ENCODE measurements around the gene TBC1D22A.

TBC1D22A gene

DNA sequence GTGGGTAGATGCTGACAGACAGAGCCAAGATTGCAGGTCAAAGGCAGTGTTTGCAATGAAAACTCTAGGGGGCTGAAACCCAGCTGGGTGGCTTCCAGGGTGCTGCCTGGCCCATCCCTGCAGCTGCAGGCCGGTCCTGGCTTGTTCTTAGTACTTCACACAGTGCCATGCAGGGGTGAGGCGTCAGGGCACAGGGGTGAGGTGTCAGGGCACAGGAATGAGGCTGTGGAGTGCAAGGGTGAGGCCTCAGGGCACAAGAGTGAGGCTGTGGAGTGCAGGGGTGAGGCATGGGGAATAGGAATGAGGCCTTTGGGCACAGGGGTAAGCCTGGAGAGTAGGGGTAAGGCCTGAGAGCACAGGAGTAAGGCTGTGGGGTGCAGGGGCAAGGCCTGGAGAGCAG is 337.6 kb downstream of the TBC1D22A start:
- Histone ChIP-seq H3K4me1 (ENCODE audit: control insufficient read depth in 1 of 2, insufficient read depth in 2 of 2, low read length in 2 of 2) (no peaks in the 10 kb centered on the region), H3K27ac (ENCODE audit: low read depth, low read length) (no peak overlapping the region), H3K36me3 (ENCODE audit: control insufficient read depth in 1 of 2, insufficient read depth in 2 of 2, low read length in 2 of 2) (peaks cover 0 to 8% of the 10 kb centered on the region in 2 donors), H3K9ac (ENCODE audit: low read depth in 1 of 2, low read length in 2 of 2) (no peak overlapping the region), H3K4me3 (ENCODE audit: low read depth in 1 of 2, low read length in 2 of 2) (no peak overlapping the region), H3K9me3 (ENCODE audit: control insufficient read depth in 1 of 2, low read length in 2 of 2) (no peaks in the 10 kb centered on the region), H3K27me3 (ENCODE audit: control insufficient read depth in 1 of 2, insufficient read depth in 2 of 2, low read length in 2 of 2) (no peaks in the 10 kb centered on the region)

DNA sequence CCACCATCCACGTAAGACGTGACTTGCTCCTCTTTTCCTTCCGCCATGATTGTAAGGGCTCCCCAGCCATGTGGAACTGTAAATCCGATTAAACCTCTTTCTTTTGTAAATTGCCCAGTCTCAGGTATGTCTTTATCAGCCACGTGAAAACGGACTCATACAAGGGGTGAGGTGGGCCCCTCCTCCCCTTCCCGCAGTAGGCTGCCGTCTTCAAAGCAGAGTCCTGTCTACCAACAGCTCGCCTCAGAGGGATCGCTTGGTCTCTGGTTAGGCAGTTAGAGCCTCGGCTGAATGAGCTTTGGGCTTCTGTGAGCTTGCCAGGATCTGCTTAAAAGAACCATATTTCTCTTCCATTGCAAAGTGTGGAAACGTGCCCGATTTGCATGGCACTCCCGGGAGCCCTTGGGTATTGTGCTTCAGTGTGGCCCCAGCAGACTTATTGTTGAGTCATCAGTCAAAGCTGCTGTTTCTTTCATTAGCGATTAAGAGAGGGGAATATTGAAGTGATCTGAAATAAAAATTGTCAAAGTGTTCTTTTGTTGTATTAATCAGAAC is 338.3 kb downstream of the TBC1D22A start:
- H3K9me3 ChIP-seq (ENCODE audit: control insufficient read depth in 1 of 2, low read length in 2 of 2) = no peaks in the 10 kb centered on the region
- H3K4me3 ChIP-seq (ENCODE audit: low read depth in 1 of 2, low read length in 2 of 2) = no peak overlapping the region
- H3K36me3 ChIP-seq (ENCODE audit: control insufficient read depth in 1 of 2, insufficient read depth in 2 of 2, low read length in 2 of 2) = peaks cover 0 to 8% of the 10 kb centered on the region in 2 donors
- no peaks in the 10 kb centered on the region for H3K27me3 ChIP-seq (ENCODE audit: control insufficient read depth in 1 of 2, insufficient read depth in 2 of 2, low read length in 2 of 2)
- no peak overlapping the region for H3K9ac ChIP-seq (ENCODE audit: low read depth in 1 of 2, low read length in 2 of 2)
- no peak overlapping the region for H3K27ac ChIP-seq (ENCODE audit: low read depth, low read length)
- H3K4me1 ChIP-seq (ENCODE audit: control insufficient read depth in 1 of 2, insufficient read depth in 2 of 2, low read length in 2 of 2) = no peaks in the 10 kb centered on the region

DNA sequence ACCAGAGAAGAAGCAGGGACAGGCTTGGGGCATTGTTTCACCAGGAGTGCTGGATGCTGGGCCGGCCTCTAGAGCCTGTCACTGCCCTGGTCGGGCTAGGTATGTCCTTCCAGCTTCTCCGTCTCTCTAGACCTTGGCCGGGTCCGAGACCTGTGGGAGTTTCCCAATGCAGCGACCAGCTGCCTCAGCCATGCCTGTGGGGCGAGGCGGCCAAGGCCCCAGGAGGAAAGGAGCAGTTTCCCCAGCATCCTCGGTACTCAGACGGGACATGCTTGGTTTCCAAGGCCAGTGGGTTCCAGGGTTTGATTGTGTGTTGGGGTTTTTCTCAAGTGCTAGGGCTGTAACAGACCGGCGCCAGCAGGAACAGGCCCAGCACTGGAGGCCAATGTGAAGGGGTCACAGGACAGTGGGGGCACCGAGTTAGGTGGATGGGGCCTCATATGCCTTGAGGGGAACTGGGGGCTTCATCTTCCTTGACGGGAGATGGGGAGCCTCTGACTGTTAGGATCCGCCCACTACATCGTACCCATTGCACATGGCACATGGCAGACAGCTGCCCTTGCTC is 339.0 kb downstream of the TBC1D22A start:
- Histone ChIP-seq H3K4me1 (ENCODE audit: control insufficient read depth in 1 of 2, insufficient read depth in 2 of 2, low read length in 2 of 2) (no peaks in the 10 kb centered on the region), H3K4me3 (ENCODE audit: low read depth in 1 of 2, low read length in 2 of 2) (no peak overlapping the region), H3K9ac (ENCODE audit: low read depth in 1 of 2, low read length in 2 of 2) (no peak overlapping the region), H3K27ac (ENCODE audit: low read depth, low read length) (no peak overlapping the region), H3K9me3 (ENCODE audit: control insufficient read depth in 1 of 2, low read length in 2 of 2) (no peaks in the 10 kb centered on the region), H3K27me3 (ENCODE audit: control insufficient read depth in 1 of 2, insufficient read depth in 2 of 2, low read length in 2 of 2) (no peaks in the 10 kb centered on the region), H3K36me3 (ENCODE audit: control insufficient read depth in 1 of 2, insufficient read depth in 2 of 2, low read length in 2 of 2) (peaks cover 0 to 8% of the 10 kb centered on the region in 2 donors)

DNA sequence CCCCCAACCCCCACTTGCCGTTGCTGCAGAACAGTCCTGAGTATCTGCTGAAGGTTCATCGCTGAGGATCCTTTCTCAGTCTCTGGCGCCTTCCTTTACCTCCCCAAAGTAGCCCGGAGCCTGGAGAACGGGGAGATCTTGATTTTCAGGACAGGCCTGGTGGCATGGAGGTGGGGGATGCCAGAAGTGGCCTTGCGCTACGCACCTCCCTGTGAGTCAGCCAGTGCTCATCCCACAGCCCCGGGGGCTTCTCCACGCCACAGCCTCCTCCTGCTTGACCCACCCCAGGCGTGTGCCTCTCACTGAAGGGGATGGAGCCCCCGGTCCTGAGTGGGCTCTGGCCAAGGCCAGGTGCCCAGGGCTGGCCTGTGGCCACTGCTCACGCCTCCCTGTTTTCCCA is 339.6 kb downstream of the TBC1D22A start:
- H3K36me3 ChIP-seq (ENCODE audit: control insufficient read depth in 1 of 2, insufficient read depth in 2 of 2, low read length in 2 of 2) = peaks cover 0 to 8% of the 10 kb centered on the region in 2 donors
- no peaks in the 10 kb centered on the region for H3K27me3 ChIP-seq (ENCODE audit: control insufficient read depth in 1 of 2, insufficient read depth in 2 of 2, low read length in 2 of 2)
- H3K4me1 ChIP-seq (ENCODE audit: control insufficient read depth in 1 of 2, insufficient read depth in 2 of 2, low read length in 2 of 2) = no peaks in the 10 kb centered on the region
- H3K4me3 ChIP-seq (ENCODE audit: low read depth in 1 of 2, low read length in 2 of 2) = no peak overlapping the region
- H3K9ac ChIP-seq (ENCODE audit: low read depth in 1 of 2, low read length in 2 of 2) = no peak overlapping the region
- H3K27ac ChIP-seq (ENCODE audit: low read depth, low read length) = no peak overlapping the region
- H3K9me3 ChIP-seq (ENCODE audit: control insufficient read depth in 1 of 2, low read length in 2 of 2) = no peaks in the 10 kb centered on the region

DNA sequence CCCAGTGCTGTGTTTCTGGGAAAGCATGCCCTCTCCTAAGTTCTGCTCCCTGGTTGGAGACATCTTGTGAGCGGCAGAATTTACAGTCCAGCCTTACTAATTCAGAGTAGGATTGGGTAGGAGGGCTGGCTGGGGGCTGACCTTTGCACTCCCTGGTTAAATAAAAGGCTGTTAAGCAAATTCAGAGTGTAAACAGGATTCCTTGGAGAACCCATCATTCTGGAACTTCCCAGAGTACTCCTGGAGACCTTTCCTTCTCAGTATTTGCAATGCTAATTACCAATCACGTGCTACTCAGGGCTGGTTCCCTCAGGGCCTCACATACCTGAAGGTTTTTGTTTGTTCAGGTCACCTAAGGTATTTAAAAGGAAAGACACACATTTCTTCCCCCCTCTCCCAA is 340.2 kb downstream of the TBC1D22A start:
- no peaks in the 10 kb centered on the region for H3K4me1 ChIP-seq (ENCODE audit: control insufficient read depth in 1 of 2, insufficient read depth in 2 of 2, low read length in 2 of 2)
- no peaks in the 10 kb centered on the region for H3K9me3 ChIP-seq (ENCODE audit: control insufficient read depth in 1 of 2, low read length in 2 of 2)
- H3K4me3 ChIP-seq (ENCODE audit: low read depth in 1 of 2, low read length in 2 of 2) = no peak overlapping the region
- H3K36me3 ChIP-seq (ENCODE audit: control insufficient read depth in 1 of 2, insufficient read depth in 2 of 2, low read length in 2 of 2) = peaks cover 0 to 8% of the 10 kb centered on the region in 2 donors
- H3K27ac ChIP-seq (ENCODE audit: low read depth, low read length) = no peak overlapping the region
- no peak overlapping the region for H3K9ac ChIP-seq (ENCODE audit: low read depth in 1 of 2, low read length in 2 of 2)
- H3K27me3 ChIP-seq (ENCODE audit: control insufficient read depth in 1 of 2, insufficient read depth in 2 of 2, low read length in 2 of 2) = no peaks in the 10 kb centered on the region

DNA sequence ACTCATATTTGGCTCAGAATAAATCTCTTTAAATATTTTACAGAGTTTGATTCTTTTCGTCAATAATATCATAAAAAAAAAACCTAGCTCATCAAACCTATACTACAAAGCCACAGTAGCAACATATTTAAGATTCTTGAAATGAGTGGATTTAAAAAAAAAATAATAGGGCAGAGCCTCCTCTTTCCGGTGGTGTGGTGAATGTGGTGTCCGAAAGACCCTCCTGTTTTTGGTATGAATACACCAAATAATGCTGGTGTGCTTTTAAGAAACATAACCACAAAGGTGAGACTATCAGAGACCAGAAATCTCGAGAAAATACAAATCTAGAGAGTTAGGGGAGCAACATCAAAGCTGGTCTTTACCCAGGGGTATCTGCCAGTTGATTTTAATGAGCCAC is 342.6 kb downstream of the TBC1D22A start:
- Histone ChIP-seq H3K4me1 (ENCODE audit: control insufficient read depth in 1 of 2, insufficient read depth in 2 of 2, low read length in 2 of 2) (no peaks in the 10 kb centered on the region), H3K36me3 (ENCODE audit: control insufficient read depth in 1 of 2, insufficient read depth in 2 of 2, low read length in 2 of 2) (peaks cover 0 to 6% of the 10 kb centered on the region in 2 donors), H3K9ac (ENCODE audit: low read depth in 1 of 2, low read length in 2 of 2) (no peak overlapping the region), H3K4me3 (ENCODE audit: low read depth in 1 of 2, low read length in 2 of 2) (no peak overlapping the region), H3K27me3 (ENCODE audit: control insufficient read depth in 1 of 2, insufficient read depth in 2 of 2, low read length in 2 of 2) (no peaks in the 10 kb centered on the region), H3K27ac (ENCODE audit: low read depth, low read length) (no peak overlapping the region), H3K9me3 (ENCODE audit: control insufficient read depth in 1 of 2, low read length in 2 of 2) (no peaks in the 10 kb centered on the region)

DNA sequence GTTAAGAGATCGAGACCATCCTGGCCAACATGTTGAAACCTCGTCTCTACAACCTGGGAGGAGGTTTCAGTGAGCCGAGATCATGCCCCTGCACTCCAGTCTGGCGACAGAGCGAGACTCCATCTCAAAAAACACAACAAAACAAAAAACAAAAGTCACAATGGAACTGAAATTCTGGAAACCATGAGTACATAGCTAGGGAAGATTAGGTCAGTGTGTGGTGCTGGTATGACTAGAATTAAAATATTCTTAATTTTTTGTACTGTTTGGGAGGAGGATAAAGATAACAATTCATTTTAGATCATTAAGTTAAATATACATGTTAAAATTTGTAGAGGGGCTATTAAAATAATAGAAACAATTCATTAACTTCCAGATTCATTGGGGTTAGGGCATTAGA is 344.4 kb downstream of the TBC1D22A start:
- H3K27me3 ChIP-seq (ENCODE audit: control insufficient read depth in 1 of 2, insufficient read depth in 2 of 2, low read length in 2 of 2) = no peaks in the 10 kb centered on the region

DNA sequence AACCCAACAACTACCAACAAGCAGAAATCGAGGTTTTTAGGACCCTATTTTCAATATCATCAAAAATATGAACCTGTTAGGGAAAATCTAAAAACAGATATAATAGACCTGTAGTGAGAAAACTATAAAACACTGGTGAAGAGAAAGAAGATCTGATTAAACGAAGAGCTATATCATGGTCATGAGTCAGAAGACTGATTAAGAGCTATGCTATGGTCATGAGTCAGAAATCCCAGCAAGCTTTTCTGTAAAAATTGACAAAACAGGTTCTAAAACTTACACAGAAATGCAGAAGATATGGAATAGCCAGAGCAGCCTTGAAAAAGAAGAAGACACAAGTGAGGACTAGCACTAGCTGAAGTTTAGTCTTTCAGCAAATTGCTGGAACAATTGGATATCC is 345.0 kb downstream of the TBC1D22A start:
- H3K4me3 ChIP-seq (ENCODE audit: low read depth in 1 of 2, low read length in 2 of 2) = no peak overlapping the region
- H3K27ac ChIP-seq (ENCODE audit: low read depth, low read length) = no peak overlapping the region
- H3K27me3 ChIP-seq (ENCODE audit: control insufficient read depth in 1 of 2, insufficient read depth in 2 of 2, low read length in 2 of 2) = no peaks in the 10 kb centered on the region
- no peaks in the 10 kb centered on the region for H3K9me3 ChIP-seq (ENCODE audit: control insufficient read depth in 1 of 2, low read length in 2 of 2)
- H3K4me1 ChIP-seq (ENCODE audit: control insufficient read depth in 1 of 2, insufficient read depth in 2 of 2, low read length in 2 of 2) = no peaks in the 10 kb centered on the region
- H3K36me3 ChIP-seq (ENCODE audit: control insufficient read depth in 1 of 2, insufficient read depth in 2 of 2, low read length in 2 of 2) = peaks cover 8 to 13% of the 10 kb centered on the region in 2 donors
- H3K9ac ChIP-seq (ENCODE audit: low read depth in 1 of 2, low read length in 2 of 2) = no peak overlapping the region

More for the DNA sequence above, 344.4 kb downstream of the TBC1D22A start:
- Histone ChIP-seq H3K4me1 (ENCODE audit: control insufficient read depth in 1 of 2, insufficient read depth in 2 of 2, low read length in 2 of 2) (no peaks in the 10 kb centered on the region), H3K27ac (ENCODE audit: low read depth, low read length) (no peak overlapping the region), H3K36me3 (ENCODE audit: control insufficient read depth in 1 of 2, insufficient read depth in 2 of 2, low read length in 2 of 2) (peaks cover 2 to 7% of the 10 kb centered on the region in 2 donors), H3K9me3 (ENCODE audit: control insufficient read depth in 1 of 2, low read length in 2 of 2) (no peaks in the 10 kb centered on the region), H3K9ac (ENCODE audit: low read depth in 1 of 2, low read length in 2 of 2) (no peak overlapping the region), H3K4me3 (ENCODE audit: low read depth in 1 of 2, low read length in 2 of 2) (no peak overlapping the region)

DNA sequence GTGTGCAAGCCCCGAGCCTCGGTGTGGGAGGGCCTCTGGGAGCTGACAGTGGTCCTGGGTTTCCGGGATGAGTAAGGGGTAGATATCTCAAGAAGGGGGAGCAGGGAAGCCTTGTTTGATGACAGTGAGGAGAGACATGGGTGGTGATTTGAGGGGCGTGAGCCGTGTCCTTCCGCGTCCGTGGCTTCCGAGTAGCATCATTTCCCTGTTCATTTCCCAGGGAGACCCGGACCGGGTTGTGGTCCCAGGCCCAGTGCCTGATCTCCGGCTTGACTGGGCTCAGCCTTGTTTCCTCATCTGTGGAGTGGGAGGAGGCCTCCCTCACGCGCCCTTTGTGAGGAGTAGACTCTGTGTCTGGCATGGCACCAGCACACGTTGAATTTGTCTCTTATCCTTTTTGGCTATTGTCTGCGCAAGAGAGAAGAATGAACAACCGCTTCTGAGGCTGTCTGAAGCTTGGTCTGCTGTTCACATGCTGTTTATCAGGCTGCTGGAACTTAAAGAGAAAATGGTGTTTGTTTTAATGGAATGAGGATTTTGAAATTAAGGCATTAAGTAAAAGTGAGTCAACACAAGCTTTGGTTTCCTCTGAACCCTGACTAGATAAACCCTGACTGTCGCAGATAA is 348.5 kb downstream of the TBC1D22A start:
- Histone ChIP-seq H3K4me1 (ENCODE audit: control insufficient read depth in 1 of 2, insufficient read depth in 2 of 2, low read length in 2 of 2) (no peaks in the 10 kb centered on the region), H3K27ac (ENCODE audit: low read depth, low read length) (no peak overlapping the region), H3K27me3 (ENCODE audit: control insufficient read depth in 1 of 2, insufficient read depth in 2 of 2, low read length in 2 of 2) (no peaks in the 10 kb centered on the region)

DNA sequence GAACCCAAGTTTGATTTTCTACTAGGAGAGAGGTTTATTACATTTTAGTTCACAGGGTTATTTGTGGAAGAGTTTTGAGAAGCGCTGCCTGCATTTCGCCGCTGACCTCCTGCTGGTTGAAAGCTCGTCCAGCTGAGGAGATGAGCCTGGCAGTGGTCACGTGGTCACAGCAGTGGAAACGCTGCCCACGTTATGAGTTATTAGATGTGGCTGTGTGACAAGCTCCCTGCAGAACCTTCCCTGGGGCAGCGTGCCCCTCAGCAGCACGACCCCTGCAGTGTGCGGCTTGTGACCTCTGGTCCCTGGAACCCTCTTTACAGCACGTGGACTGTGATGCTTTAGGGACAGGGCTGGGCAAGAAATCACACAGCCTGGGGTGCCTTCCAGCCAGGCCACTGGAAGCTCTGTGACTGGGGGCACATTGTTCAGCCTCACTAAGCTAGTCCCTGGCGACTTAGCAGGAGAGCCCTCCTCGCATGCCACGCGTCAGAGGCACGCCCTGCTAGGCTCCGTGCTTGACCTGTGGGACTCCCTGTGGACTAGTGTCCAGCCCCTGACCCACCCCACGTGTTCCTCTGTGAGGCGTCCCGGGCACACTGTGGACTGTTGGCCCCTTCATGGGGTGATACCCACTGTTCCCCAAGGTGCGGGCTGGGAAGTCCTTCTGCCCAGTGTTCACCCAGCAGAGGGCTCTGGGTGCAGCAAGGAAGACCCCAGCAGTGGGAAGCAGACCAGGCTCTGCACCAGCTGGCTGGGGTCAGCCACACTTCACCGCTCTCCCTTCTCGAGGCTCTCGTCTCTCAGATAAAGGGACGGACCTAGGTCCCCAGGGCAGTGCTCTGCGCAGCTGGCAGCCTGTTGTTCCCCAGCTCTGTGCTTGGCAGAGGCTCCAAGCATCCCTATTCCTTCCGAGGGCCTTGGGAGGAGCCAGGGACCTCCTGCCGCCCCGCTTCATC is 349.5 kb downstream of the TBC1D22A start:
- Histone ChIP-seq H3K4me1 (ENCODE audit: control insufficient read depth in 1 of 2, insufficient read depth in 2 of 2, low read length in 2 of 2) (no peaks in the 10 kb centered on the region), H3K36me3 (ENCODE audit: control insufficient read depth in 1 of 2, insufficient read depth in 2 of 2, low read length in 2 of 2) (peaks cover 12 to 18% of the 10 kb centered on the region in 2 donors), H3K9me3 (ENCODE audit: control insufficient read depth in 1 of 2, low read length in 2 of 2) (no peaks in the 10 kb centered on the region), H3K27ac (ENCODE audit: low read depth, low read length) (no peak overlapping the region), H3K4me3 (ENCODE audit: low read depth in 1 of 2, low read length in 2 of 2) (no peak overlapping the region), H3K9ac (ENCODE audit: low read depth in 1 of 2, low read length in 2 of 2) (no peak overlapping the region), H3K27me3 (ENCODE audit: control insufficient read depth in 1 of 2, insufficient read depth in 2 of 2, low read length in 2 of 2) (no peaks in the 10 kb centered on the region)

More for the DNA sequence above, 348.5 kb downstream of the TBC1D22A start:
- Histone ChIP-seq H3K9ac (ENCODE audit: low read depth in 1 of 2, low read length in 2 of 2) (no peak overlapping the region), H3K36me3 (ENCODE audit: control insufficient read depth in 1 of 2, insufficient read depth in 2 of 2, low read length in 2 of 2) (peaks cover 12 to 18% of the 10 kb centered on the region in 2 donors), H3K4me3 (ENCODE audit: low read depth in 1 of 2, low read length in 2 of 2) (no peak overlapping the region), H3K9me3 (ENCODE audit: control insufficient read depth in 1 of 2, low read length in 2 of 2) (no peaks in the 10 kb centered on the region)

Measured in duodenal mucosa (tissue), 2 donors.